Adrenal gland (tissue), 5 donors: Measurements from ENCODE around the gene TMEM38A.

Experiments used
- CTCF ChIP-seq, 6 experiments: fragments of 450-650 bp in 4 of 6; fragments of 200-600 bp in 2 of 6; sonication (generic) in 1 of 6; IDR thresholded peaks; 1 replicate in 5 of 6; 2 replicates in 1 of 6; pipeline versions ENCODE4 v1.5.1 to v1.8.0; 2016 to 2021; ENCODE audit warnings: antibody characterized with exemption in 6 of 6, mild to moderate bottlenecking in 2 of 6, moderate library complexity in 1 of 6
- POLR2A ChIP-seq, 2 donors: fragments of 450-650 bp; IDR thresholded peaks; one replicate each; pipeline ENCODE4 v1.6.1; 2017; ENCODE audit warnings: antibody characterized with exemption in 2 of 2, mild to moderate bottlenecking in 2 of 2, moderate library complexity in 1 of 2
- donor health status: DM: no; HTN: no; CAD: no.

GRCh38 chr19:16638666-16639065 is 22.3 kb upstream of the TMEM38A start:
- TF ChIP-seq CTCF (IDR thresholded peaks at IDR 0.05) (no peak), POLR2A (IDR thresholded peaks at IDR 0.05) (no peak)
